ENCODE results near the gene NAT14. TPM values are rescaled to one million over a fixed set of nuclear protein-coding genes. Genes with fewer than 3 reads are reported as not detected.

NAT14 gene
- polyA plus RNA-seq, 12 donors = 15.8 to 381 (median 24.4) TPM

- no peak for DNase-seq
These were observed 32.8 kb upstream of the NAT14 start for GRCh38 chr19:55451965-55452748.

- DNase-seq = peak; percentile 92
These were observed 32.1 kb upstream of the NAT14 start for GRCh38 chr19:55452749-55453346.

- DNase-seq = no peak
These were observed 31.3 kb upstream of the NAT14 start for GRCh38 chr19:55453511-55454260.

- no peak for DNase-seq
These were observed 30.2 kb upstream of the NAT14 start for GRCh38 chr19:55454787-55455243.

- no peak for DNase-seq
These were observed 29.3 kb upstream of the NAT14 start for GRCh38 chr19:55455576-55456235.

- DNase-seq = no peak
These were observed 28.6 kb upstream of the NAT14 start for GRCh38 chr19:55456347-55456746.

GRCh38 chr19:55457683-55458457 is 27.1 kb upstream of the NAT14 start:
- DNase-seq = no peak

- DNase-seq = no peak
These were observed 25.4 kb upstream of the NAT14 start for GRCh38 chr19:55459551-55459949.

- peak; percentile 53 for DNase-seq
These were observed 24.9 kb upstream of the NAT14 start for GRCh38 chr19:55459950-55460657.

- DNase-seq = peak; percentile 92
These were observed 24.2 kb upstream of the NAT14 start for GRCh38 chr19:55460670-55461258.

- peak; percentile 100 for DNase-seq
These were observed 23.6 kb upstream of the NAT14 start, which contains the start of gene ISOC2 for GRCh38 chr19:55461259-55461973. TSS of gene ISOC2 (minus strand) at chr19:55461642. CDS start at chr19:55456486, 5,156 bp downstream.

GRCh38 chr19:55461974-55462626 is 22.9 kb upstream of the NAT14 start:
- peak; percentile 46 for DNase-seq

- no peak for DNase-seq
These were observed 22.3 kb upstream of the NAT14 start for GRCh38 chr19:55462722-55463121.

GRCh38 chr19:55463583-55464031 is 21.4 kb upstream of the NAT14 start:
- no peak for DNase-seq

- no peak for DNase-seq
These were observed 20.8 kb upstream of the NAT14 start for GRCh38 chr19:55464039-55464661.

GRCh38 chr19:55464662-55465054 is 20.3 kb upstream of the NAT14 start, which contains the start of gene C19orf85:
TSS of gene C19orf85 (minus strand) at chr19:55464751. CDS start at chr19:55464554, 197 bp downstream.
- no peak for DNase-seq

GRCh38 chr19:55465460-55466240 is 19.3 kb upstream of the NAT14 start:
- no peak for DNase-seq
